UCSD-AML1 (cell line): ENCODE results near the gene PARP3.

Experiments
- DNase-seq: peaks from one replicate; lab custom pipeline; 2025; ENCODE audit not compliant: unreplicated experiment; lab: John Stamatoyannopoulos, UW

PARP3 gene

DNA sequence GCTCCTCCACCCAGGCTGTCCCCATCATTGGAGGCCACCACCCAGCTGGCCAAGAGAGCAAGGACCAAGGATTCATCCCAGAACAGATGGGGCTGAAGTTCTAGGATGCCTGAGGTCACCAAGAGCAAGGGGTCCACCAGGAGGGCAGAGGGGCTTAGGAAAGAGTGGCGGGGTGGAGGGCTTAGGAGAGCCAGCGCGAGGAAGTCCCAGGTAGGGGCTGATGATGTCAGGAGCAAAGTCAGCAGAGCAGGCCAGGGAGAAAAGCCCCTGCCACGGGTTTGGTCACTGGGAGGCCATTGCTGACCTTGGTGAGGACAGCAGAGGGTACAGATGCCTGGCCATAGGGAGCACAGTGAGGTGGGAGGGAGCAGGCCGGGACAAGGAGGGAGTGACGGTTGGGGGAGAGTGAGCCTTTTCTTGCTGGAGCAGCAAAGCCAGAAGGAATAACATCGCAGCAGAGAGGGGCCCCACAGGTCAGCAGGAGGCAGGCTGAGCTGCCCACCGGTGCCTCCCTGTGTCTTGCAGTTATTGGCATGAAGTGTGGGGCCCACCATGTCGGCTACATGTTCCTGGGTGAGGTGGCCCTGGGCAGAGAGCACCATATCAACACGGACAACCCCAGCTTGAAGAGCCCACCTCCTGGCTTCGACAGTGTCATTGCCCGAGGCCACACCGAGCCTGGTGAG lies 5.2 kb downstream of the PARP3 start:
- no peak for DNase-seq

DNA sequence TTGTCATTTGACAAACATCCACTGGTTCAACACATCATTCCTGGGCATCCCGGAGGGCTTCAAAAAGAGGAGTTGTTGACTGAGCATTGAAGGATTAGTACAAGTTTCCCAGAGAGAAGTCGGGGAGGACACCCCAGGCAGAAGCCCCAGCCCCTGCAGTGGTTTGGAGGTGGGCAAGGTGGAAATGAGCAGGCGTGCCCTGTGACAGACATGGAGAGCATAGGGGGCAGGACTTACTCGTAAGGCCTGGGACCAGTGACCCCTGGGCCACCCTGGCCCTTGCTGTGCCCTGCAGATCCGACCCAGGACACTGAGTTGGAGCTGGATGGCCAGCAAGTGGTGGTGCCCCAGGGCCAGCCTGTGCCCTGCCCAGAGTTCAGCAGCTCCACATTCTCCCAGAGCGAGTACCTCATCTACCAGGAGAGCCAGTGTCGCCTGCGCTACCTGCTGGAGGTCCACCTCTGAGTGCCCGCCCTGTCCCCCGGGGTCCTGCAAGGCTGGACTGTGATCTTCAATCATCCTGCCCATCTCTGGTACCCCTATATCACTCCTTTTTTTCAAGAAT lies 5.9 kb downstream of the PARP3 start:
- no peak for DNase-seq

GRCh38 chr3:51949121-51949520 lies 7.0 kb downstream of the PARP3 start:
- no peak for DNase-seq

DNA sequence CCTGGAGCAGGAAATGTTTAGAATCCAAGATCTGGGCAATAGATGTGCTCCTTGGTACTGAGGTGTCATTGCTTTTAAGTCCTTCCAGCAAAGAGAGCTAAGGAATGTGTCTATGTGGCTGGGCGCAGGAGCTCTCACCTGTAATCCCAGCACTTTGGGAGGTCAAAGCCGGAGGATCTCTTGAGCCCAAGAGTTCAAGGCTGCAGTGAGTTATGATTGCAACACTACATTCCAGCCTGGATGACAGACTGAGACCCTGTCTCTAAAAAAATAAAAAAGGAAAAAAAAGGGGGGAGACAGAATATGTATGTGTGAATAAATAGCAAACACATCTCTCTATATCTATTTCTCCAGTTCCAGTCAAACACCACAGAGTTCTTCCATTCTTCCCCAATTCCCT lies 8.7 kb downstream of the PARP3 start:
- DNase-seq: no peak

DNA sequence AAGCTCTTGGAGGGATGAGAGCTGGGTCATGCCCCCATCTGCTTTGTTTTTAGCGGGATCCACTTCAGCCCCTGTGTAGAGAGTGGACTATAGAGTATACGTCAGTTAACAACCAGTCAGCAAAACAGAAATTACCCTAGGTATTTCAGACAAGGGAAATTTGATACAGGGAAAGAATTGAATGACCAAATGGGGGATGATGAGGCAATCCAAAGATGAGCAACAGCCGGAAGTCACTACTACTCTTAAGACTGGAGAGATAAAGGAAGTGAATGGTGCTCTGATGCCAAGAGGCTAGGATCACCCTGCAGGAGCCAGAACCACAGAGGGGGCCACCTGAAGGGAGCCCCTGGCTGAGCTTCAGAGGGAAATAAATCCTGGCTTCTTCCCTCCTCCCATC lies 11.3 kb downstream of the PARP3 start:
- no peak for DNase-seq

DNA sequence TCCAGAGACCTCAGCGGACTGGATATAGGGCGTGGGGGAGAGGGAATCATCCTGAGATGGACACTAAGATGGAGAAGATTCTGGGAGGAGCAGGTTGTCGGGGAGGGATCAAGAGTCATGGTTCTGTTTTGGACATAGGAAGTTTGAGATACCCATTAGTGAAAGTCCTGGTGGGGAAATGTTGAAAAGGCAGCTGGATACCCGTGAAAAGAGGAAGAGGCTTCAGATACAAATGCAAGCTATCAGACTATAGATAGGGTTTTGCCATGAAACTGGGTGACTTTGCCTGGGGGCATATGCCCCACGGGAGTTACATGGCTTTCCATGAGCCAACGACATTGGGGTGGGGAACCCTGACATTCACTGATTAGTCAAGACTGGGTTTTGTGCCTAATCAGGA lies 11.9 kb downstream of the PARP3 start:
- DNase-seq: no peak

DNA sequence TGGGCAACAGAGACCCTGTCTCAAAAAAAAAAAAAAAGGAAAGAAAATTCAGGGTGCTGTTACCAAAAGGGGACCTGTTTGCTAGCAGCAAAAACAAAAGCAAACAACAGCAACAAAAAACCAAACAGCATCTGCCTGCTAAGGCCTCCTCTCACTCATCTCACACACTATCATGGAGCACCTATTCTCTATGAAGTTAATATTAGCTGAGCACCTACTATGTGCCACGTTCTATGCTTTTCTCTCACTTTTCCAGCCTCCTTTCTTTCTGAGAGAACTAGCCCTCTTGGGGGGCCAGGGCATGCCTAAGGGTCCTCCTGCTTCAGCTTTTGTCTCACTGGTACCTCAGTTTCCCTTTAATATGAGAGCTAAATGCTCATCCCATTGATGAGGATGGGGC lies 12.6 kb downstream of the PARP3 start:
- no peak for DNase-seq

DNA sequence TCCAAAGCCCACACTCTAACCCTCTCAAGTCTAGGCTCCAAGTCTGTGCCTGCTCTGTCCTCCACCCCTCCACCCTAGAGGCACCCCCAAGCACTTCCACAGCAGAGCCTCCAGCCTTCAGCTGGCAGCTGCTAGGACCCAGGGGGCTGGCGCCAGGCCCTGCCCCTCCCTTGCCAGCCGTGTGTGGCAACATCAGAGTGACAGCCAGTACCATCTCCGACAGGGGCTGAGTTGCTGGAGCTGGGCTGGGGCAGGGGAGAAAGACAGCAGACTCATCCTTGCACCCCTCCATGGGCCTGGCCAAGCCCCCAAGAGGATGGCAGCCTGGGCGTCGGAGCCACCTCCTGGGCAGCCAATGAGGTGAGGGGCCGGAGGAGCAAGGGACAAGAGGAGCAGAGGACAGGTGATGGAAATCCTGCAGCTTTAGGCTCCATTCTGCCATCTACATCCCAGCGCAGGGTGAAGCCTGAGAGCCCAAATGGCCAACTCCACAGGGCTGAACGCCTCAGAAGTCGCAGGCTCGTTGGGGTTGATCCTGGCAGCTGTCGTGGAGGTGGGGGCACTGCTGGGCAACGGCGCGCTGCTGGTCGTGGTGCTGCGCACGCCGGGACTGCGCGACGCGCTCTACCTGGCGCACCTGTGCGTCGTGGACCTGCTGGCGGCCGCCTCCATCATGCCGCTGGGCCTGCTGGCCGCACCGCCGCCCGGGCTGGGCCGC lies 13.2 kb downstream of the PARP3 start, which contains the start of gene GPR62:
GPR62 (plus strand) TSS at position 207 of the 718 bp plus-strand sequence; CDS start at position 479, 272 bp downstream.
- DNase-seq: no peak

GRCh38 chr3:51955893-51956770 lies 14.0 kb downstream of the PARP3 start:
- no peak for DNase-seq

- DNase-seq: no peak
Measured at GRCh38 chr3:51957520-51958205, 15.5 kb downstream of the PARP3 start.

DNA sequence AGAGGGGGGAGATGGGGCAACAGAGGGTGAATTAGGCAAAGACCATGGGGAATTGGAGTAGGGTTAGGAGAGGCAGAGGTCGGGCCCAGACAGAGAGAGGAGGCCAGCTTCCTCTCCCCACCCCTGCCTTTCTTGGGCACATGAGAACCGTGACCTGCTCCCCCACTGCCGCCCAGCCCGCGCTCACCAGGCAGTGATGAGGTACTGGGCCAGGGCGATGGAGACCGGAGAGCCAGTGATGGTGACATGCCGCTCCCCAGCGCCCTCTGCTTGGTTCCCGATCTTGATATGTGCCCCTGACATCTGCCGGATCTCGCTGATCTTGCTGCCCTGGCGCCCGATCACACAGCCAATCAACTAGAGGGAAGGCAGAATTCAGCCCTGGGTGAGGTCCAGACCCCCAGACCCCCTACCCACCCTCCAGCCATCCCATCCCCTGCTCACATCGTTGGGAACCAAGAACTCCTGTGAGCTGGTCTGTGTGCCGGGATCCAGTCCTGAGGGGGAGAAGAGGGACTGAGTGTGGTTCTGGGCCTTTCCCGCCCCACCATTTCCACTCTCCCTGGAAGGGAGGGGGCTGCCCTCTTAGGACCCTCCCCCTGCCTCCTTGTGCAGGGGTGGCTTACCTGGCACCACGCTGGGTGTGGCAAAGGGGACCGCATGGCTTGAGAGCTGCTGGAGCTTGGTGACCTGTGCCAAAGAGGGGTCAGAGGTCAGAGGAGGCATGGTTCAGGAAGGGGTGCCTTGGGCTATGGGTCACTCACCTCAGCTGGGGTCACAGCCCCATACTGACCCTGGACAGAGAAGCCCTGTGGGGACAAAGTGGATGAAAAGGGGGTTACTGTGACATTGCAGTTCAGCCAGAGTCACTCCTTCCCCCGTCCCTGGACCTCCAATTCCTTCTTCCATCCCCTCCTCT lies 16.7 kb downstream of the PARP3 start:
- no peak for DNase-seq

DNA sequence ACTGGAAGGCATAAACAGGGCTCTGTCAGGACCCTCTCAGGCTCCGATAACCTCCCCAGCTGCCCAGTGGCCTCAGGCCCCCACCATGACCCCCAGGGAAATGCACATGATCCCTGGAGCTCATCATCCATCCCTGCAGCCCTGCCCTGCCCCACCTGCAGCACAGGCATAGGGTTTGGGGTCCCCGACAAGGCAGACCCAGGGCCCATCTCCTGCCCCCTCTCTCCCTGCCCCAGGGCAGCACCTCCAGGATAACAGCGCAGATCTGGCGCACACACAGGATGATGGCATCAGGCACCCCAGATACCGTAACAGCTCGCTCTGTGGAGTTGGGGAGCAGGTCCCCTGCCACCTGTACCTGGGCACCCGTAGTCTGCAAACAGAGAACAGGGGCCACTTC lies 17.5 kb downstream of the PARP3 start:
- DNase-seq: no peak

GRCh38 chr3:51960386-51960785 lies 18.2 kb downstream of the PARP3 start:
- DNase-seq: no peak

GRCh38 chr3:51961011-51961410 lies 18.8 kb downstream of the PARP3 start:
- no peak for DNase-seq

- DNase-seq: no peak
Measured at GRCh38 chr3:51961602-51962569, 19.7 kb downstream of the PARP3 start.

- DNase-seq: no peak
Measured at GRCh38 chr3:51962854-51963530, 20.8 kb downstream of the PARP3 start.

- DNase-seq: no peak
Measured at GRCh38 chr3:51963951-51964451, 21.8 kb downstream of the PARP3 start.

DNA sequence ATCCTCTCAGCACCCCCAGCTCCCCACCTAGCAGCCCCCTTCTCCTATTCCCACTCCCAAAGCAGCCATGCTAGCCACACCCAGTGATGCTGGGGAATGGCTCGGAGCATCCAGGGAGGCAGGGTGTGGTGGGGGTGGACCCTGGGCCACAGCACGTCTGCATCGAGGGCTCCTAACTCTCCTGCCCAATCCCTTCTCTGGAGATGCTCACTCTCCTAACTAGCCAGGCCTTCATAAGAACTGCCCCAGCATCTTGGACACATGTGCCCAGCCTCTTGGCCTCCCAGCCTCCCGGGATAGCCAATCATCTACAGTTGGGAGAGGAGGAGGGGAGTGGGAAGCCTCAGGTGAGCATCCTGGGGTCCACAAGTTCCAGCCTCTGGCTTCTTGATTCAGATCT lies 22.4 kb downstream of the PARP3 start:
- DNase-seq: no peak
